Lung microvascular endothelial cell (primary cell): ENCODE data around the gene CALCB. TPM values are rescaled to one million over a fixed set of nuclear protein-coding genes. Genes with fewer than 3 reads are reported as not detected.

ENCODE experiments used
- DNase-seq, 2 donors: peaks; one replicate each; pipeline versions ENCODE4 v3.0.0 to v3.0.0-alpha.2; 2010; ENCODE audit warnings: low read depth in 2 of 2
- total RNA-seq: library from RNA; depleted of rRNA; stranded (reverse); fragments of >200 nt; gene quantifications from 2 replicates; pipeline ENCODE4 v1.2.1, GENCODE V29; 2014

The CALCB gene
- total RNA-seq, 1 donor from 2014 or later, result not detected

DNA sequence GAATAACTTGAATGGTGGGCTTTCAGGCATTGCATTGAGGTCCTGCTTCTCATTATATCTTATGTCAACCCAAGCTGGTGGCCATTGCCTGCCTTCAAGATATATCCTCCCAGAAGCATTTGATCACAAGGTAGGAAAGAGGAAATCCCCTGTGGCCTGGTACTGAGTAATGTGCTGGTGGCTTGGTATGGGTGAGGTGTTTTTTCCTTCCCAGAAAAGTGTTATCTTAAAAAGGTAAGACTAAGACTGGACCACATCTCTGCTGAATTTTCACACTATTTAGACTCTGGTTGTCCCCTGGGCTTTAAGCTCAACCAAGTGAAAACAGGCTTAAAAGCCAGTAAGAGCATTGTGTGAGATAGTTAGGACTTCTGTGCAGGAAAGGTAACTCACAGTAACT is 45.0 kb downstream of the CALCB start:
- DNase-seq, result no peak

GRCh38 chr11:15119352-15119751 is 46.0 kb downstream of the CALCB start:
- no peak for DNase-seq

DNA sequence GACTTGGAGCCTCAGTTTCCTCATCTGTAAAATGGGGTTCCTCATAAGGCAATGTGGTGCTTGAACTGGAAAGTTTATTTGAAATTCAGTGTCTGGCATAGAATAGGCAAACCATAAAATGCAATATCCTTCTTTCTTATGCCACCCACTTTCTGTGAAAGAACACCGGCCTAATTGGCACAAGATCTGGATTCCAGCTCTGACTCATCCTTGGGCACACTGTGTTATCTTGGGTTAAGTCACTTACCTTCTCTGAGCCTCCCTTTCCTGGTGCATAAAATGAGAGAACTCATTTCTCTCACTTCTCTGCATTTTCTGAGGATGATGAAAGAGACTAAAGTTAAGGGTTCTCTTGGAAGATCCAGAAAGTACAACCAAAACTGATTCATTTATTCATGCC is 46.4 kb downstream of the CALCB start:
- DNase-seq, result no peak

- peak in 1 of 2 donors; percentile 73 for DNase-seq
These were observed 50.5 kb downstream of the CALCB start for GRCh38 chr11:15123849-15124248.

- DNase-seq, result no peak
These were observed 51.1 kb downstream of the CALCB start for GRCh38 chr11:15124528-15124927.

GRCh38 chr11:15127341-15127740 is 53.9 kb downstream of the CALCB start:
- peak in 1 of 2 donors; percentile 92 for DNase-seq

Other genes with a start within 250 kb of the CALCB start
- gene CYP2R1, start 181.4 kb upstream of the CALCB start, total RNA-seq, result 5.8 and 6.1 TPM in 2 replicates
- not detected in 2 replicates for gene CALCA, start 101.2 kb upstream of the CALCB start, total RNA-seq
- gene INSC, start 41.3 kb downstream of the CALCB start, total RNA-seq, result not detected in 2 replicates